ENCODE measurements around the gene OPA1.

- TF ChIP-seq, protein P1, sequence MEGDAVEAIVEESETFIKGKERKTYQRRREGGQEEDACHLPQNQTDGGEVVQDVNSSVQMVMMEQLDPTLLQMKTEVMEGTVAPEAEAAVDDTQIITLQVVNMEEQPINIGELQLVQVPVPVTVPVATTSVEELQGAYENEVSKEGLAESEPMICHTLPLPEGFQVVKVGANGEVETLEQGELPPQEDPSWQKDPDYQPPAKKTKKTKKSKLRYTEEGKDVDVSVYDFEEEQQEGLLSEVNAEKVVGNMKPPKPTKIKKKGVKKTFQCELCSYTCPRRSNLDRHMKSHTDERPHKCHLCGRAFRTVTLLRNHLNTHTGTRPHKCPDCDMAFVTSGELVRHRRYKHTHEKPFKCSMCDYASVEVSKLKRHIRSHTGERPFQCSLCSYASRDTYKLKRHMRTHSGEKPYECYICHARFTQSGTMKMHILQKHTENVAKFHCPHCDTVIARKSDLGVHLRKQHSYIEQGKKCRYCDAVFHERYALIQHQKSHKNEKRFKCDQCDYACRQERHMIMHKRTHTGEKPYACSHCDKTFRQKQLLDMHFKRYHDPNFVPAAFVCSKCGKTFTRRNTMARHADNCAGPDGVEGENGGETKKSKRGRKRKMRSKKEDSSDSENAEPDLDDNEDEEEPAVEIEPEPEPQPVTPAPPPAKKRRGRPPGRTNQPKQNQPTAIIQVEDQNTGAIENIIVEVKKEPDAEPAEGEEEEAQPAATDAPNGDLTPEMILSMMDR (IDR thresholded peaks at IDR 0.05; ENCODE audit: low read depth, low read length) = peak; percentile 70
- no peak for TF ChIP-seq EZH2phosphoT487 (IDR thresholded peaks at IDR 0.05; ENCODE audit: low read depth)
Observed at GRCh38 chr3:193665370-193665989, 72.5 kb downstream of the OPA1 start.
